GM18507 (cell line): ENCODE results near the gene OR52I1.

ENCODE experiments used
- DNase-seq: peaks from one replicate; pipeline ENCODE4 v3.0.0; 2011; ENCODE audit warnings: low read depth; ENCODE audit not compliant: insufficient read length; ENCODE audit errors: extremely low spot score
- FAIRE-seq: peaks from 2 replicates; lab custom pipeline; 2011; peaks lifted over from hg19 to GRCh38; lab: Jason Lieb, UNC

OR52I1 gene

GRCh38 chr11:4610258-4610935 is 16.6 kb downstream of the OR52I1 start:
- no peak for DNase-seq
- FAIRE-seq = peak; percentile 52

DNA sequence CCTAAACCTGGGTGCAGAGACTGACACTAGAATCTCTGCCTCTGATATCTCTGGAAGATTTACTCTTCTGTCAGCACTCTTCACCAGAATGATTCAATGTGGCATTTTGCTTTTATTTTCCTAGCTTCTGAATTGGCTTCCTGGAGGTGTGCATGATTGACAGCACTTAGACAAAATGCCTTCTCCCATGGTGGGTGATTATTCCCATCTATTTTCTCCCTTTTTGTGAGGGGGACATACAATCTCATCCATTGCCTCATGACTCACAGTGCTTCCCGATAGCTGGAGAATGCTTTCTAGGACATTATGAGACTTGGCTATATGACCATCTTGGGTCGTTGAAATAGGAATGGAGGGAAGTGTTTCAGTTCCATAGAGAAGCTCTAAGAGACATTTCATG is 18.1 kb downstream of the OR52I1 start:
- FAIRE-seq (no peak), DNase-seq (no peak)

- DNase-seq (no peak), FAIRE-seq (no peak)
These were observed 22.1 kb downstream of the OR52I1 start for GRCh38 chr11:4615856-4616444.

DNA sequence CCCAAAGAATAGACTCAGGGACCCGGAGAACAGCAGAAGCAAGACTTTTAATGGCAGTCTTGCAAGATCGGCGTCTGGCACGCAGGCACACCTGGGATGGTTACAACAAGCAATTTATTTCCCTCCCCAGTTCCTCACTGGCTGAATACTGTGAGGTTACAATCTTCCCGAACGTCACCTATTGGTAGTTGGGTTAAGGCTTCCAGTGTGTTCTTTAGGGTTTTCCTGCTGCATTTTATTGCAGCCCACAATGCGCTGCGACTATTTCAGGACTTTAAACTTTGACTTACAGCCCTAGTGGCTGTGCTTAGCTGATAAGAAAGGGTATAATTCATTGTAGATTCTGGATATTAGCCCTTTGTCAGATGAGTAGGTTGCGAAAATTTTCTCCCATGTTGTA is 25.7 kb downstream of the OR52I1 start:
- DNase-seq (no peak), FAIRE-seq (no peak)

DNA sequence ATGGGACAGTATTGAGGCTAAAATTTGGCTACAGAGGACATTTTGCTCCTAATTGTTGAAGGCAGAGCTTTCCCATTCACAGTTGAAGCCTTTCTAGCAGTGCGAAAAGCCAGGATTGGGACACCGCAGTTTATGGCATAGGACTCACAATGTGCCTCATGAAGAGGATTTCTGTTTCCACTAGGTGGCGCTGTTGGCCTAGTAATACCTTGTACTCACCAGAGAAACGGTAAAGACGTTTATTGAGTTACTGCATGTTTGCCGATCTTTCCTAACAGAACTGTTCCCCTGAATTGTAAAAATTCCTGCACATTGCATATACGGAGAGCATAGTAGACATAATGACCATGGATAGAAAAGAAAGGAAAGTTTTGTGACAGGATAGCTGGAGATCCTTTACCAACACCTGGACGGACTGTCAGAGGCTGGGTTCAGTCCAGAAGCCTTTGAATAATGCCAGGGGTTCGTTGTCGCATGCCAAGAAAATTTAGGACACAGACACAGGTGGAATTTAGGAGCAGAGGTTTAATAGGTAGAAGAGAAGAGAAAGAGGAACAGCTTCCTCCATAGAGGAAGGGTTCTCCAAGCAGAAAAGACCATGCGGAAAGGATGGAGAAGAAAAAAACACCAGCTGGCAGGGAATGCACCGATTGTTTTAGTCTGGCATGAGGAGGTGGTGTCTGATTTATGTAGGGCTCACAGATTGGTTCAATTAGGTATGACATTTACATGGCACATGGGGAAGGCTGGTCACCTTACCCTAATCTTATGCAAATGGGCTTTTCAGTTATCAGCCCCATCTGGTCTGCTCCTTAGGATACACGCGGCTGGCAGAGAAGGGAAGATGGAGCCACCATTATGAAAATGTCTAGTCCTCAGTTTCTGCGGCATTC is 32.6 kb downstream of the OR52I1 start:
- FAIRE-seq = peak; percentile 38
- no peak for DNase-seq

DNA sequence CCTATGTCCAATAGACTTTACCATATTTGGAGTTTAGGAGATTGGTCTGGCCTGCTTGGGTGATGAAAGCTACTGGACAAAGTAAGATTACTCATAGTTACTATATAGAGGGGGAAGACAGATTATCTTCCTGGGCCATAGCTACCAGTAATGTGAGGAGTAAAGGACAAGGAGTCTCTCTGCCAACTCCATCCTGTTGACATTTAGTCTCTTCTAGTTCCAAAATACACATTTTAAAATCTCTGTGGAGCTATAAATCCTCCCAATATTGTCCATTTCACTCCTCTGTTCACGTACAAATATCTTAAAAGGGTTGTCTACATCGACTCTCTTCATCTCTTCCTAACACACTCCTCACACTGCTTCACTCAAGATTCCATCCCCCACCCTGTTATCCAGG is 42.3 kb downstream of the OR52I1 start:
- FAIRE-seq (no peak), DNase-seq (no peak)

- FAIRE-seq (peak; percentile 92), DNase-seq (peak; percentile 30)
These were observed 43.3 kb downstream of the OR52I1 start, which contains the start of gene OR51D1 for GRCh38 chr11:4636962-4637661. TSS of gene OR51D1 (plus strand) at chr11:4637477. CDS start at chr11:4639791, 2,314 bp downstream.

DNA sequence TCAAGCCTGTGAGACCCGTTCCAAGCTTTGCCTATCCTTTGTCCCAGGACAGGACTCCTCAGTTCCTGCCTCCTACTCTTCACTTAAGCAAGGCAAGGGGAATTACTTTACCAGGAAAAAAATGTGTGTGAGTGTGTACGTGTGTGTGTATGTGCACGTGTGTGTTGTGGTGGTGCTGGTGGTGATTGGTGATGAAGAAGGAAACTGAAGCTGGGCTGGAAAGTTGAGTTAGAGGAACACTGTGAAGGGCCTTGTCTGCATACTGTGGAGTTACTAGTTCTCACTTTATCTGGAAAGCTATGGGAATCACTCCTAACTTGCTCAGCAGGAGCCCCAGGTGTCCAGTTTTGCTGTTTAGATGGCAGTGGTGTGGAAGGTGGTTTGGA is 43.8 kb downstream of the OR52I1 start:
- DNase-seq (no peak), FAIRE-seq (no peak)

GRCh38 chr11:4639931-4640330 is 46.1 kb downstream of the OR52I1 start:
- no peak for DNase-seq
- no peak for FAIRE-seq

DNA sequence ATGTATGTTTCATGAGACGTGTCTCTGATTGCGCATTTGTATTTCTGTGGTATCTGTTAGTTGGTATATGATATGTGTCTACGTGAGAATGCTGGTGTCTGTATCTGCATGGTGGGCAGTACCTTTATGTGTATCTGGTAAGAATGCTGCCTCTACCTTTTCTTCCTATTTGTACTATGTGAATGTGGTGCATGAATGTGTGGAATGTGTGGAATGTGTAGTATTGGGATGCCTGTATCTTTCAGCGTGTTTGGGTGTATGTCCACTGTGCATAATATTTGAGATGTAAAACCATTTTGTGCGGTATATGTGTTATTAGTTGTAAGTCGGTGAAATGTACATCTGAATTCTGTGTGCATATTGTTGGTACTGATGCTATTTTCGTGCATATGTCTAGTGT is 47.7 kb downstream of the OR52I1 start:
- DNase-seq = no peak
- FAIRE-seq = no peak

- FAIRE-seq = no peak
- DNase-seq = no peak
These were observed 48.2 kb downstream of the OR52I1 start for GRCh38 chr11:4642043-4642442.

- no peak for DNase-seq
- no peak for FAIRE-seq
These were observed 49.2 kb downstream of the OR52I1 start for GRCh38 chr11:4643076-4643475.

GRCh38 chr11:4643682-4644081 is 49.8 kb downstream of the OR52I1 start, which contains the start of gene OR51E1:
TSS of gene OR51E1 (plus strand) at chr11:4643982. CDS start at chr11:4652527, 8,545 bp downstream.
- FAIRE-seq = no peak

DNA sequence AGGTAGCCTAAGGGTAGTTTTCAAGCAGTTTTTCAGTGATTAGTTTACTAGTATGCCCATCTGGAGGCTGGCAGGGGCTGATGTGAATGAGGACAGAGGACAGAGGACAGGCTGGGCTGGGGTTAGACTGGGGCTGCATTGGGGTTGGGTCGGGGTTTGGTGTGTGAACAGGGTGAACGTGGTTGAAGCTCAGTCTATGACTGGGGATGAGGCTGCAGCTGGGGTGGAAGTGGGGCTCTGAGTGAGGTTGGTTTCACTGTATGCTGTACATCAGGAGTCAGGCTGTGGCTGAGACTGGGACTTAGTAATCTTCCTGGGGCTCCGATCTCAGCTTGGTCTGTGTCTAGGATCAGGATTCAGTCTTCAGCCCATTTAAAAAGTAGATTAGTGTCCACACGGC is 50.4 kb downstream of the OR52I1 start:
- FAIRE-seq (no peak), DNase-seq (no peak)

More at GRCh38 chr11:4643682-4644081, 49.8 kb downstream of the OR52I1 start, which contains the start of gene OR51E1:
- DNase-seq = no peak
